Body of pancreas (tissue), 4 donors: Measurements from ENCODE around the gene FAM222B. TPM values are rescaled to one million over a fixed set of nuclear protein-coding genes. Genes with fewer than 3 reads are reported as not detected.
A peak's percentile ranks its signal among the peaks of the same experiment; 100 is the strongest.
"Not testable (repeated sequence)": the region's sequence is repeated elsewhere in the genome, so short reads cannot be mapped to it uniquely, and the experiment has no call there.

Experiments
- ATAC-seq: fragments of 150-250 bp; one replicate; pipeline ENCODE4 v1.9.1; 2016
- DNase-seq, 4 donors: peaks; one replicate each; pipeline ENCODE4 v3.0.0-alpha.2; 2019
- H3K27ac ChIP-seq, 4 donors: fragments of 200-600 bp; sonication (generic); 1 replicate in 3 of 4; 2 replicates in 1 of 4; pipeline versions ENCODE4 v1.5.1 to v1.6.1; 2016 to 2019; ENCODE audit warnings: mild to moderate bottlenecking in 1 of 4, mixed read lengths in 1 of 4, moderate library complexity in 1 of 4
- H3K27me3 ChIP-seq, 2 donors: fragments of 200-600 bp; sonication (generic); one replicate each; pipeline ENCODE4 v1.6.0; 2016; ENCODE audit warnings: mild to moderate bottlenecking in 1 of 2
- H3K36me3 ChIP-seq, 2 donors: fragments of 200-600 bp; sonication (generic); replicated peaks in 1 of 2; 2 replicates each; pipeline ENCODE4 v1.5.1; 2016; ENCODE audit warnings: low read depth in 2 of 2; ENCODE audit not compliant: insufficient read depth in 1 of 2
- H3K4me1 ChIP-seq: fragments of 200-600 bp; sonication (generic); one replicate; pipeline ENCODE4 v1.6.0; 2016
- H3K4me3 ChIP-seq, 2 donors: fragments of 200-600 bp; sonication (generic); 1 replicate in 1 of 2; 2 replicates in 1 of 2; pipeline ENCODE4 v1.5.1; 2016 to 2019
- H3K9me3 ChIP-seq, 3 donors: fragments of 200-600 bp; sonication (generic); 1 replicate in 2 of 3; 2 replicates in 1 of 3; pipeline ENCODE4 v1.5.1; 2016
- CTCF ChIP-seq, 7 experiments: fragments of 450-650 bp in 4 of 7; fragments of 200-600 bp in 3 of 7; sonication (generic) in 3 of 7; IDR thresholded peaks; one replicate each; pipeline ENCODE4 v1.5.1; 2016 to 2019; ENCODE audit warnings: antibody characterized with exemption in 7 of 7
- POLR2A ChIP-seq, 3 donors: fragments of 450-650 bp; IDR thresholded peaks; one replicate each; pipeline ENCODE4 v1.6.1; 2016; ENCODE audit warnings: antibody characterized with exemption in 3 of 3, mild to moderate bottlenecking in 2 of 3
- WGBS, 2 donors: methylation state at CpG; one replicate each; pipeline ENCODE4 v1.1.5; 2017; 5-methylcytosine and 5-hydroxymethylcytosine counted together
- intact Hi-C: fragments of 100-400 bp; cut with DNase I; formaldehyde crosslinking; loops from one replicate; pipeline ENCODE4 v1.15.1; 2023
- total RNA-seq, 2 donors: library from RNA; depleted of rRNA; stranded (reverse); fragments of >200 nt; gene quantifications; one replicate each; pipeline ENCODE4 v1.1.0, GENCODE V29; 2016

The FAM222B gene
- total RNA-seq, 2 donors from 2014 or later, result 9.9 to 15.3 TPM

DNA sequence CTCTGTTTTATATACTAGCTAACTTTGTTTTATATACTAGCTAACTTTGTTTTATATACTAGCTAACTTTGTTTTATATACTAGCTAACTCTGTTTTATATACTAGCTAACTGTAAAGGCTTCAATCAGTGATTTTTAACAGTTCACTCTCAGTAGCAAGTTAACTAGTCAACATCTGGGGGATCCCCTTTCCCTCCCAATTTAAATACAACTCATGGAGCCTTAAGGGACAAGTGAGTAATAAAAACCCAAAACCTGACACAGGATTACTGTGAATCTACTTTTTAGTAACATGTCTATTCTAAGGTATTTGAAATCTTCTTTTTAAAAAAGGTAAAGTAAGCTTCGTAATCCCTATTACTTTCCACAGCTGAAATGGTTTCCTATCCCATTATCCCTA lies 32.2 kb downstream of the FAM222B start:
- intact Hi-C loops, result no loop called here
- Histone ChIP-seq H3K27me3 (no peaks in the 10 kb centered on the region), H3K9me3 (no peaks in the 10 kb centered on the region), H3K36me3 (no peaks in the 10 kb centered on the region), H3K27ac (peak overlapping the region in 2 of 4 donors; percentile 85 to 95), H3K4me1 (peaks cover 39% of the 10 kb centered on the region), H3K4me3 (no peak overlapping the region)
- ATAC-seq, result no peak
- WGBS, 2 donors, result 92 to 94% methylated on average over 1 of the region's 1 CpG
- TF ChIP-seq CTCF (IDR thresholded peaks at IDR 0.05) (no peak), POLR2A (IDR thresholded peaks at IDR 0.05) (no peak)
- DNase-seq, result no peak

DNA sequence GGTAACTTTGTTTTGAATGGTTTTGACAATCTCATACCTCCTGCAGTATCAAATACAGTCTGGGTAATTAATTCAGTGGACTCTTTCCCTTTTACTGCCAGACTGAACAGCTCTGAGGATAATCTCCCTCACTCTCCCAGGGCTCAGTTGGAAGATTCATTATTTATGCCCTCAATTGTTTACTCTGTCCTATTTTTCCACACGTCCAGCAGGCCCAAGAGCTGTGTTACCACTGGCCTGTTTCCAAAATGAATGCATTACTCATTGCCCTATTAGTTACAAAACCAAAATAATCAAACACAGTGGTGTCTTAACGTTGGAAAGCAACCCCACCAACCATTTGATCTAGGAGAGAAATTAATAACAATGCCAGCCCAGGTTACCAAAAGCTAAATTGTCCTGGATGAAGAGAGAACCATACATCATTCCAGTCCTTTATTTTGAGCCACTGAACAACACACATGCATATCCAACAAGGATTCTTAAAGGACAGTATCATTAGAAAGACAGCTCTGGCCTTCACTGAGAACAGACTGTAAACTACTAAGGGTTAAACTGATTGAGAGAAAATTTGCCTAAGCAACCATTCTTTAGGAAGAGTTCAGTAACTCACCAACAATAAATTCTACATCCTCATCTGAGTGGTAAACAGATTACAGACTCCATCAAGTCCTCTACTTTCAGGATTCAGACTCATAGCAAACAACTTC lies 34.5 kb downstream of the FAM222B start:
- H3K36me3 ChIP-seq, result no peaks in the 10 kb centered on the region
- H3K4me1 ChIP-seq, result peaks cover 39% of the 10 kb centered on the region
- ATAC-seq (no peak), DNase-seq (peak in 3 of 4 donors; percentile 30 to 54 (median 45))
- intact Hi-C loops, result no loop called here
- H3K27me3 ChIP-seq, result no peaks in the 10 kb centered on the region
- no peak for TF ChIP-seq CTCF (IDR thresholded peaks at IDR 0.05)
- TF ChIP-seq POLR2A (IDR thresholded peaks at IDR 0.05), result no peak
- 5 to 7% methylated on average over 2 of the region's 2 CpGs for WGBS, 2 donors
- no peaks in the 10 kb centered on the region for H3K9me3 ChIP-seq
- peak overlapping the region; percentile 29 to 95 (median 54) for H3K27ac ChIP-seq
- H3K4me3 ChIP-seq, result no peak overlapping the region

DNA sequence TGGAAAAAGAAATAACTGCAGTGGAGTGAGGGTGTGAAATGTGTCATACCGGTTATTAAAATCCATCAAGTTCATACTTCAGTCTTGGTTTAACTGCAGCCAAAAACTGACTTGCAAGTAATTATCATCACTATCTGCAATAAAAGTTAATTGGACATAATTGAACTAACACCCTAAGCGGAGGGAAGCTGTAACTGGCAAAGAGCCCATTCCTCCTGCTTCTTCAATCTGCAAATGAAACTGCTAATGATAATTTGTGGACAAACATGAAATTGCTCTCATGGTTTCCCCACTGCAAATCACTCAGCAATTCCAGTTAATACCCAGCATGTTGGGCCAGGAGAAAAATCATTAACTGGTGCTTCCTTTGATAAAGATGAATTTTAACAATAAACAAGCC lies 46.5 kb downstream of the FAM222B start:
- TF ChIP-seq CTCF (IDR thresholded peaks at IDR 0.05) (no peak), POLR2A (IDR thresholded peaks at IDR 0.05) (no peak)
- Histone ChIP-seq H3K9me3 (no peaks in the 10 kb centered on the region), H3K4me1 (no peaks in the 10 kb centered on the region), H3K27me3 (no peaks in the 10 kb centered on the region), H3K27ac (no peak overlapping the region), H3K4me3 (no peak overlapping the region), H3K36me3 (no peaks in the 10 kb centered on the region)
- WGBS, 2 donors, result 74 to 83% methylated on average over 2 of the region's 2 CpGs
- ATAC-seq, result no peak
- intact Hi-C loops, result no loop called here
- no peak for DNase-seq

GRCh38 chr17:28794846-28795441 lies 47.6 kb downstream of the FAM222B start:
- H3K4me1 ChIP-seq, H3K4me3 ChIP-seq, H3K27me3 ChIP-seq, H3K9me3 ChIP-seq, intact Hi-C loops, DNase-seq, H3K36me3 ChIP-seq, H3K27ac ChIP-seq, ATAC-seq: not testable (repeated sequence)
- WGBS, 2 donors, result 86 to 94% methylated on average over 14 of the region's 14 CpGs

GRCh38 chr17:28792877-28793661 lies 49.5 kb downstream of the FAM222B start:
- Histone ChIP-seq H3K9me3 (no peaks in the 10 kb centered on the region), H3K4me1 (no peaks in the 10 kb centered on the region), H3K36me3 (no peaks in the 10 kb centered on the region), H3K27me3 (no peaks in the 10 kb centered on the region), H3K4me3 (no peak overlapping the region), H3K27ac (no peak overlapping the region)
- intact Hi-C loops, result no loop called here
- ATAC-seq, result no peak
- TF ChIP-seq CTCF (IDR thresholded peaks at IDR 0.05) (no peak), POLR2A (IDR thresholded peaks at IDR 0.05) (no peak)
- DNase-seq, result no peak
- WGBS, 2 donors, result 57 to 58% methylated on average over 2 of the region's 2 CpGs
